GM12878 (cell line): ENCODE measurements around the gene BRAF. TPM values are rescaled to one million over a fixed set of nuclear protein-coding genes. Genes with fewer than 3 reads are reported as not detected.

Source experiments
- ATAC-seq: fragments of 200-7000 bp; cut with Tn5 transposase; 3 replicates; pipeline ENCODE4 v1.9.1; 2020; ENCODE audit warnings: mild to moderate bottlenecking, moderate library complexity
- Bru-seq: library from RNA; stranded (reverse); fragments of 400-500 nt; gene quantifications from one replicate; lab custom pipeline; 2021; lab: Mats Ljungman, UMichigan
- BruChase-seq, 2 experiments: library from RNA; stranded (reverse); fragments of 400-500 nt; gene quantifications; one replicate each; lab custom pipeline; 2021; lab: Mats Ljungman, UMichigan
- BruUV-seq: library from RNA; stranded (reverse); fragments of 400-500 nt; replicated peaks from 2 replicates; lab custom pipeline; 2021; lab: Mats Ljungman, UMichigan
- CTCF ChIA-PET: fragments of 300-600 bp; sonication (Branson Sonifier 250); formaldehyde crosslinking; extraction: SDS; loops from one replicate; lab custom pipeline; 2021; ENCODE audit warnings: inconsistent platforms; lab: Yijun Ruan, JAX
- POLR2A ChIA-PET: fragments of 350-600 bp; formaldehyde crosslinking; extraction: SDS; loops from one replicate; lab custom pipeline; 2021; ENCODE audit warnings: inconsistent platforms; lab: Charles Lee
- RAD21 ChIA-PET: fragments of 300-600 bp; sonication (Branson Sonifier 250); formaldehyde crosslinking; loops from one replicate; lab custom pipeline; 2023; ENCODE audit warnings: antibody characterized with exemption; ENCODE audit not compliant: unreplicated experiment; lab: Charles Lee
- SMC1A ChIA-PET: fragments of 300-600 bp; sonication (Branson Sonifier 250); formaldehyde crosslinking; loops from one replicate; lab custom pipeline; 2023; ENCODE audit not compliant: unreplicated experiment, uncharacterized antibody; lab: Charles Lee
- DNase-seq: peaks from one replicate; pipeline ENCODE4 v3.0.0-alpha.2; 2011; ENCODE audit warnings: low read depth, low spot score
- FAIRE-seq: peaks from 3 replicates; lab custom pipeline; 2011; peaks lifted over from hg19 to GRCh38; lab: Jason Lieb, UNC
- H2AFZ ChIP-seq: 2 replicates; pipeline ENCODE4 v1.6.0; 2011; ENCODE audit warnings: low read depth, low read length, control low read depth; ENCODE audit not compliant: control insufficient read depth
- H3K27ac ChIP-seq: 2 replicates; pipeline ENCODE4 v1.5.1; 2011; ENCODE audit warnings: control low read depth; ENCODE audit not compliant: control insufficient read depth, insufficient read depth
- H3K27me3 ChIP-seq, 2 experiments: replicated peaks in 1 of 2; 2 replicates each; pipeline versions ENCODE4 v1.6.0 to v1.6.1; 2011; ENCODE audit warnings: low read length in 1 of 2; ENCODE audit not compliant: control insufficient read depth in 2 of 2, insufficient read depth in 2 of 2
- H3K36me3 ChIP-seq, 2 experiments: 2 replicates each; pipeline ENCODE4 v1.5.1; 2011; ENCODE audit warnings: low read length in 1 of 2; ENCODE audit not compliant: control insufficient read depth in 2 of 2, insufficient read depth in 2 of 2
- H3K4me1 ChIP-seq: 2 replicates; pipeline ENCODE4 v1.6.1; 2011; ENCODE audit warnings: mild to moderate bottlenecking, low read length, moderate library complexity, mixed read lengths; ENCODE audit not compliant: control insufficient read depth, insufficient read depth
- H3K4me2 ChIP-seq: 2 replicates; pipeline ENCODE4 v1.6.0; 2011; ENCODE audit warnings: control low read depth; ENCODE audit not compliant: control insufficient read depth, insufficient read depth
- H3K4me3 ChIP-seq: fragments of 200-600 bp; sonication (generic); 2 replicates; pipeline ENCODE4 v1.5.1; 2016
- H3K79me2 ChIP-seq: 2 replicates; pipeline ENCODE4 v1.6.0; 2011; ENCODE audit warnings: low read length; ENCODE audit not compliant: control insufficient read depth, insufficient read depth
- H3K9ac ChIP-seq: 2 replicates; pipeline ENCODE4 v1.8.0; 2011; ENCODE audit warnings: low read length, control low read depth, mixed read lengths; ENCODE audit not compliant: control insufficient read depth, insufficient read depth
- H3K9me3 ChIP-seq: replicated peaks from 3 replicates; pipeline ENCODE4 v1.5.1; 2011; ENCODE audit warnings: mild to moderate bottlenecking, low read length; ENCODE audit not compliant: control insufficient read depth, insufficient read depth
- H4K20me1 ChIP-seq: 2 replicates; pipeline ENCODE4 v1.6.0; 2011; ENCODE audit not compliant: control insufficient read depth, insufficient read depth
- BACH1 ChIP-seq: fragments of 450-650 bp; IDR thresholded peaks from 2 replicates; pipeline ENCODE4 v1.6.1; 2017; ENCODE audit warnings: mild to moderate bottlenecking, borderline replicate concordance
- CHD4 ChIP-seq: fragments of 200-600 bp; sonication (generic); IDR thresholded peaks from 2 replicates; pipeline ENCODE4 v1.6.1; 2016; ENCODE audit warnings: mild to moderate bottlenecking
- CREB1 ChIP-seq: IDR thresholded peaks from 2 replicates; pipeline ENCODE4 v1.6.1; 2012; ENCODE audit warnings: low read depth, mild to moderate bottlenecking, inconsistent platforms
- FOS ChIP-seq: IDR thresholded peaks from 3 replicates; pipeline ENCODE4 v1.6.1; 2011; ENCODE audit warnings: borderline replicate concordance; ENCODE audit not compliant: insufficient read length; ENCODE audit errors: extremely low read depth
- FOXM1 ChIP-seq: IDR thresholded peaks from 2 replicates; pipeline ENCODE4 v1.6.1; 2012; ENCODE audit warnings: low read depth, mild to moderate bottlenecking, inconsistent platforms, low read length, moderate library complexity
- IKZF2 ChIP-seq, 2 experiments: fragments of 450-650 bp; IDR thresholded peaks; 2 replicates each; pipeline ENCODE4 v1.6.1; 2017; ENCODE audit warnings: mild to moderate bottlenecking in 2 of 2, moderate library complexity in 2 of 2
- MEF2A ChIP-seq: IDR thresholded peaks from 2 replicates; pipeline ENCODE4 v1.6.1; 2011; ENCODE audit warnings: low read depth, mild to moderate bottlenecking, low read length, moderate library complexity; ENCODE audit not compliant: insufficient read depth
- NFIC ChIP-seq: IDR thresholded peaks from 2 replicates; pipeline ENCODE4 v1.6.1; 2012; ENCODE audit warnings: low read depth, mild to moderate bottlenecking, inconsistent platforms, low read length, moderate library complexity
- NFYA ChIP-seq: IDR thresholded peaks from 2 replicates; pipeline ENCODE4 v1.6.1; 2011; ENCODE audit warnings: low read depth, mild to moderate bottlenecking, low read length, improper control_type of control experiment, borderline replicate concordance
- NR2C1 ChIP-seq: fragments of 450-650 bp; IDR thresholded peaks from 2 replicates; pipeline ENCODE4 v1.6.1; 2017; ENCODE audit warnings: antibody characterized with exemption, mild to moderate bottlenecking, moderate library complexity
- RB1 ChIP-seq: fragments of 450-650 bp; formaldehyde crosslinking; IDR thresholded peaks from 2 replicates; pipeline ENCODE4 v1.6.1; 2017; ENCODE audit warnings: mild to moderate bottlenecking, borderline replicate concordance
- RFX5 ChIP-seq: IDR thresholded peaks from 2 replicates; pipeline ENCODE4 v1.6.1; 2011; ENCODE audit warnings: low read depth, low read length, improper control_type of control experiment
- STAT3 ChIP-seq: IDR thresholded peaks from 2 replicates; pipeline ENCODE4 v1.6.1; 2011; ENCODE audit warnings: low read depth, low read length, improper control_type of control experiment
- SUZ12 ChIP-seq: fragments of 200-600 bp; sonication (generic); IDR thresholded peaks from one replicate; pipeline ENCODE4 v1.6.1; 2018; ENCODE audit warnings: antibody characterized with exemption, mild to moderate bottlenecking; ENCODE audit not compliant: unreplicated experiment
- TCF7 ChIP-seq: IDR thresholded peaks from 2 replicates; pipeline ENCODE4 v1.6.1; 2014; ENCODE audit warnings: antibody characterized with exemption, borderline replicate concordance
- WGBS: methylation state at CpG from one replicate; pipeline ENCODE4 v1.1.6; 2016; ENCODE audit warnings: low lambda C conversion rate; ENCODE audit not compliant: insufficient replicate concordance, insufficient coverage; ENCODE audit errors: missing lambda C conversion rate; 5-methylcytosine and 5-hydroxymethylcytosine counted together
- in situ Hi-C: fragments of 300-500 bp; cut with MboI; formaldehyde crosslinking; loops from 9 replicates; pipeline ENCODE4 v1.14.3; 2018; ENCODE audit warnings: mixed read lengths
- intact Hi-C: fragments of 100-400 bp; cut with micrococcal nuclease; formaldehyde crosslinking; loops from one replicate; pipeline ENCODE4 v1.14.2; 2022; ENCODE audit not compliant: unreplicated experiment
- long read RNA-seq, 2 experiments: library from polyadenylated mRNA; unstranded; transcript quantifications; one replicate each; pipeline ENCODE4 v2.0.0, GENCODE V29; 2019 to 2020
- polyA minus RNA-seq, 3 experiments: library from RNA; depleted of rRNA, polyadenylated mRNA; stranded (reverse); fragments of >200 nt; gene quantifications; 2 replicates each; pipeline ENCODE4 v1.2.3, GENCODE V29; 2011
- polyA plus RNA-seq, 11 experiments: library from polyadenylated mRNA; depleted of rRNA in 4 of 11; unstranded in 6 of 11; stranded (reverse) in 5 of 11; fragments of >200 nt; fragmentation: Nextera tagmentation in 4 of 11; fragmentation: Illumina TruSeq in 1 of 11; extraction: Ambion mirVana in 4 of 11; extraction: Trizol in 1 of 11; gene quantifications; 1 replicate in 1 of 11; 2 replicates in 10 of 11; pipeline versions ENCODE4 v1.2.1 to v1.2.3, GENCODE V29; 2011 to 2016; ENCODE audit warnings: inconsistent platforms in 2 of 11, missing spikeins in 2 of 11, low read depth in 1 of 11
- total RNA-seq, 4 experiments: library from RNA; depleted of rRNA in 3 of 4; stranded (reverse); fragments of >200 nt in 3 of 4; fragmentation: Illumina TruSeq in 1 of 4; extraction: Trizol in 1 of 4; gene quantifications; 2 replicates each; pipeline versions ENCODE4 v1.2.1 to v1.2.3, GENCODE V29; 2013 to 2021
- TF ChIP-seq, protein P1 (sequence below): IDR thresholded peaks from 2 replicates; pipeline ENCODE4 v1.6.1; 2011; ENCODE audit warnings: borderline replicate concordance, low read depth, mild to moderate bottlenecking, moderate library complexity, mixed read lengths, low read length; ENCODE audit not compliant: insufficient read depth; ENCODE audit errors: extremely low read length
- TF ChIP-seq, protein P2 (sequence below): fragments of 450-650 bp; IDR thresholded peaks from 2 replicates; pipeline ENCODE4 v1.6.1; 2017; ENCODE audit warnings: borderline replicate concordance

BRAF gene
- total RNA-seq (2013; cell fraction: nucleolus; rRNA removed), result 160 and 161 TPM in 2 replicates
- 10.8 and 11.8 TPM in 2 replicates for total RNA-seq (2014; rRNA removed)
- total RNA-seq (2014; rRNA removed; fragmentation: Illumina TruSeq; extraction: Trizol), result 20.7 TPM in 2 replicates
- 20.2 and 22.1 TPM in 2 replicates for total RNA-seq (2021)
- 5.5 TPM for polyA plus RNA-seq (2011; ENCODE audit: low read depth)
- 31.0 and 37.2 TPM in 2 replicates for polyA plus RNA-seq (2011; rRNA removed)
- polyA plus RNA-seq (2011; cell fraction: cytosol; rRNA removed), result 13.8 and 17.2 TPM in 2 replicates
- 22.8 and 25.5 TPM in 2 replicates for polyA plus RNA-seq (2011; cell fraction: nucleus; rRNA removed)
- polyA plus RNA-seq (2012), result 8.9 and 10.4 TPM in 2 replicates
- polyA plus RNA-seq (2014; fragmentation: Illumina TruSeq; extraction: Trizol), result 12.6 and 12.8 TPM in 2 replicates
- polyA plus RNA-seq (2014; fragmentation: Nextera tagmentation; extraction: Ambion mirVana), result 1 to 10 TPM; 2.6 to 4.0 TPM
- 6.8 and 10.2 TPM in 2 replicates for polyA plus RNA-seq (2014; rRNA removed)
- polyA plus RNA-seq (2016; fragmentation: Nextera tagmentation; extraction: Ambion mirVana), result 10 to 100 TPM in 1 of 2 experiments, 1 to 10 TPM in 1; 7.9 to 10.4 TPM
- 74.6 and 101 TPM in 2 replicates for polyA minus RNA-seq (2011; rRNA and poly(A)+ RNA removed)
- polyA minus RNA-seq (2011; cell fraction: cytosol; rRNA and poly(A)+ RNA removed), result 21.1 and 27.3 TPM in 2 replicates
- polyA minus RNA-seq (2011; cell fraction: nucleus; rRNA and poly(A)+ RNA removed), result 42.2 and 84.2 TPM in 2 replicates
- Bru-seq, nascent RNA, result percentile 85 among the genes with signal in this experiment
- percentile 80 among the genes with signal in this experiment for BruChase-seq, experiment 1, labeled RNA remaining after a 6-hour chase
- percentile 82 among the genes with signal in this experiment for BruChase-seq, experiment 2, labeled RNA remaining after a 2-hour chase
- long read RNA-seq, experiment 1, partial matches to known transcripts, result 0 of 1 reads
- long read RNA-seq, experiment 1, other reads (novel, unspliced or antisense), result 1 of 1 reads
- long read RNA-seq, experiment 2, full-length matches to known transcripts, result 4 of 18 reads
- long read RNA-seq, experiment 2, partial matches to known transcripts, result 3 of 18 reads
- long read RNA-seq, experiment 2, other reads (novel, unspliced or antisense), result 11 of 18 reads

DNA sequence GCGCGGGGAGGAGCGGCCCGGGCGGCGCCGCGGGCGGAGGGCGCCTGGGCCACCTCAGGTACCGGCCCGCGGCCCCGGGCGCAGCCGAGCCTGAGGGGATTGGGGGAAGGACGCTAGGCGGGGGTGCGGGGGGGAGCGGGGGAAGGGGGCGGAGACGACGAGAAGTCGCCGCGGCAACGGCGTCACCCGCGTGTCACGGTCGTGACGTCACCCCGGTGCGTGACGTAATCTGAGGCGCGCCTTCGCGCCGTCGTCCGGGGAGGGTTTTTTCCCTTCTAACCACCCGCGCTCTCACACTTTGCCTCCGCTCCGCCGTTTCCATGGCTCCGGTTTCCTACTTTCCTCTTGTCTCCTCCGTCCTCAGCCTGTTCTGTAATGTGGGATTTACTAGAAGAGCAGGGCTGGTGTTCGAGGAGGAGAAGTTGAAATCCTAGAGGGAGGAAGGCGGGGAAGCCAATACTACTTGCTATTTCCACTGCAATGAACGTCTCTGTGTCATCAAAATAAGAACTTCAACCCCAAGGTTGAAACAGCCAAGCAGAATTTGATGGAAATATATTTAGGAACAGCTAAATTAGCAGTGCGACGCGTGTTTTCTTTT, at the start of gene BRAF:
Gene BRAF, minus strand, starts transcription at position 109 of the 601 bp plus-strand sequence. CDS start 226 bp downstream, outside the sequence.
- in situ Hi-C loops, result loop anchor here (25.0 kb wide), 1 partner anchor 1563 kb away; the partner anchor contains the start of gene LUC7L2
- peak; percentile 62 for DNase-seq
- Histone ChIP-seq H3K27me3 (no peaks in the 10 kb centered on the region), H3K79me2 (peaks cover 43% of the 10 kb centered on the region), H3K4me1 (no peaks in the 10 kb centered on the region), H3K9ac (peak within 1 kb of the TSS; percentile 97), H3K4me3 (peak within 1 kb of the TSS; percentile 98), H3K27ac (peak within 1 kb of the TSS; percentile 94), H4K20me1 (no peaks in the 10 kb centered on the region), H3K9me3 (no peaks in the 10 kb centered on the region), H2AFZ (peak within 1 kb of the TSS; percentile 100), H3K36me3 (no peaks in the 10 kb centered on the region), H3K4me2 (peak within 1 kb of the TSS; percentile 92)
- peak; percentile 31 for ATAC-seq
- FAIRE-seq, result peak; percentile 27
- ChIA-PET SMC1A (interaction anchor here (0.6 kb wide), 1 partner anchor 16 kb away, joined by 3 read pairs; no protein-coding TSS in a partner anchor), POLR2A (no interaction called here), RAD21 (interaction anchor here (1.6 to 2.6 kb wide), 2 partner anchors 23 to 114 kb away, joined by 5 to 25 read pairs; no protein-coding TSS in a partner anchor), CTCF (interaction anchor here (0.6 to 3.3 kb wide), 4 partner anchors 13 to 113 kb away, joined by 3 to 23 read pairs (median 10); partner anchors contain the start of gene MRPS33)
- under 1% methylated on average over 38 of the region's 56 CpGs for WGBS
- BruUV-seq, result no TSS peak
- intact Hi-C loops, result loop anchor here (2.0 to 5.0 kb wide), 4 partner anchors 48 to 248 kb away; partner anchors contain the start of gene NDUFB2
- TF ChIP-seq NFYA (no peak), RB1 (peak; percentile 35; the same call in 1 of the 2 replicates), FOXM1 (no peak), SUZ12 (no peak), RFX5 (no peak), CREB1 (peak; percentile 99), BACH1 (no peak; the same call in 1 of the 2 replicates), MEF2A (no peak), NFIC (no peak), FOS (no peak), TCF7 (no peak; the same call in 1 of the 2 replicates), IKZF2 (IDR thresholded peaks at IDR 0.05) (peak; percentile 55 to 59; a peak in 3 of 4 replicates), NR2C1 (no peak), STAT3 (no peak), CHD4 (no peak)
- TF ChIP-seq, protein P1, sequence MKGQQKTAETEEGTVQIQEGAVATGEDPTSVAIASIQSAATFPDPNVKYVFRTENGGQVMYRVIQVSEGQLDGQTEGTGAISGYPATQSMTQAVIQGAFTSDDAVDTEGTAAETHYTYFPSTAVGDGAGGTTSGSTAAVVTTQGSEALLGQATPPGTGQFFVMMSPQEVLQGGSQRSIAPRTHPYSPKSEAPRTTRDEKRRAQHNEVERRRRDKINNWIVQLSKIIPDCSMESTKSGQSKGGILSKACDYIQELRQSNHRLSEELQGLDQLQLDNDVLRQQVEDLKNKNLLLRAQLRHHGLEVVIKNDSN, result peak; percentile 42
- TF ChIP-seq, protein P2, sequence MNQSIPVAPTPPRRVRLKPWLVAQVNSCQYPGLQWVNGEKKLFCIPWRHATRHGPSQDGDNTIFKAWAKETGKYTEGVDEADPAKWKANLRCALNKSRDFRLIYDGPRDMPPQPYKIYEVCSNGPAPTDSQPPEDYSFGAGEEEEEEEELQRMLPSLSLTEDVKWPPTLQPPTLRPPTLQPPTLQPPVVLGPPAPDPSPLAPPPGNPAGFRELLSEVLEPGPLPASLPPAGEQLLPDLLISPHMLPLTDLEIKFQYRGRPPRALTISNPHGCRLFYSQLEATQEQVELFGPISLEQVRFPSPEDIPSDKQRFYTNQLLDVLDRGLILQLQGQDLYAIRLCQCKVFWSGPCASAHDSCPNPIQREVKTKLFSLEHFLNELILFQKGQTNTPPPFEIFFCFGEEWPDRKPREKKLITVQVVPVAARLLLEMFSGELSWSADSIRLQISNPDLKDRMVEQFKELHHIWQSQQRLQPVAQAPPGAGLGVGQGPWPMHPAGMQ, result no peak
